Keratinocyte (primary cell): ENCODE results near the gene SHROOM1.

Experiments used
- CTCF ChIP-seq, 3 experiments: IDR thresholded peaks in 1 of 3; conservative IDR thresholded peaks in 1 of 3; optimal IDR thresholded peaks in 1 of 3; 2 replicates in 2 of 3; 3 replicates in 1 of 3; pipeline versions ENCODE3 to v1.5.1; 2011; ENCODE audit warnings: low read length in 3 of 3, mild to moderate bottlenecking in 3 of 3, moderate library complexity in 2 of 3, control low read depth in 1 of 3, inconsistent platforms in 1 of 3; ENCODE audit not compliant: insufficient read depth in 2 of 3; ENCODE audit errors: extremely low read depth in 1 of 3
- EZH2 ChIP-seq: IDR thresholded peaks from one replicate; pipeline ENCODE4 v1.6.1; 2012; ENCODE audit warnings: inconsistent platforms, mild to moderate bottlenecking, low read length, moderate library complexity

GRCh38 chr5:132788508-132788907 is 41.9 kb downstream of the SHROOM1 start:
- no peak for TF ChIP-seq EZH2
- TF ChIP-seq CTCF (optimal IDR thresholded peaks at IDR 0.05 in 1 of 3, IDR thresholded peaks at IDR 0.05 in 1 of 3, conservative IDR thresholded peaks at IDR 0.05 in 1 of 3; ENCODE audit: extremely low read depth in 1 of 3, insufficient read depth in 2 of 3, low read length in 3 of 3) = no peak
